K562 (cell line): ENCODE data around the gene ARHGAP30. TPM values are rescaled to one million over a fixed set of nuclear protein-coding genes. Genes with fewer than 3 reads are reported as not detected.
A peak's percentile ranks its signal among the peaks of the same experiment; 100 is the strongest.

Experiments
- CBX2 ChIP-seq: fragments of 200-600 bp; sonication (generic); IDR thresholded peaks from one replicate; pipeline ENCODE4 v1.6.1; 2012; ENCODE audit warnings: mild to moderate bottlenecking, low read length, inconsistent platforms; ENCODE audit not compliant: insufficient read depth, poor library complexity, severe bottlenecking
- ETV6 ChIP-seq, 3 experiments: fragments of 150-350 bp in 1 of 3; sonication (generic) in 1 of 3; formaldehyde crosslinking in 1 of 3; IDR thresholded peaks; 2 replicates each; pipeline versions ENCODE4 v1.6.1 to v1.8.0; 2014 to 2022; ENCODE audit warnings: borderline replicate concordance in 2 of 3, low read depth in 2 of 3, antibody characterized with exemption in 1 of 3, low read length in 1 of 3, mild to moderate bottlenecking in 1 of 3, missing genetic modification reagents in 1 of 3
- FOXM1 ChIP-seq, 2 experiments: fragments of 450-650 bp in 1 of 2; sonication (generic) in 1 of 2; formaldehyde crosslinking in 1 of 2; IDR thresholded peaks; 2 replicates each; pipeline versions ENCODE4 v1.6.1 to v1.9.0; 2017 to 2022; ENCODE audit warnings: low read depth in 2 of 2, mild to moderate bottlenecking in 2 of 2, missing genetic modification reagents in 1 of 2, moderate library complexity in 1 of 2
- GATA2 ChIP-seq: sonication (generic); formaldehyde crosslinking; IDR thresholded peaks from 2 replicates; pipeline ENCODE4 v1.4.0; 2020; ENCODE audit warnings: mild to moderate bottlenecking, missing genetic modification reagents
- HLTF ChIP-seq: fragments of 450-650 bp; IDR thresholded peaks from 2 replicates; pipeline ENCODE4 v1.6.1; 2016
- IRF2 ChIP-seq: sonication (generic); formaldehyde crosslinking; IDR thresholded peaks from 2 replicates; pipeline ENCODE4 v1.8.1; 2022; ENCODE audit warnings: mild to moderate bottlenecking, missing genetic modification reagents
- MEIS2 ChIP-seq: fragments of 450-650 bp; IDR thresholded peaks from 2 replicates; pipeline ENCODE4 v1.6.1; 2014; ENCODE audit warnings: mild to moderate bottlenecking; ENCODE audit not compliant: partially characterized antibody
- NFXL1 ChIP-seq: fragments of 450-650 bp; formaldehyde crosslinking; IDR thresholded peaks from 2 replicates; pipeline ENCODE4 v1.4.0; 2021; ENCODE audit warnings: mild to moderate bottlenecking
- RCOR1 ChIP-seq, 2 experiments: IDR thresholded peaks; 2 replicates each; pipeline ENCODE4 v1.6.1; 2012; ENCODE audit warnings: low read depth in 2 of 2, low read length in 2 of 2, borderline replicate concordance in 1 of 2, improper control_type of control experiment in 1 of 2
- STAT5B ChIP-seq: fragments of 250-450 bp; sonication (Bioruptor Pico); IDR thresholded peaks from 2 replicates; pipeline ENCODE4 v1.8.0; 2021; ENCODE audit warnings: mild to moderate bottlenecking, inconsistent platforms
- ZFP36 ChIP-seq: fragments of 150-350 bp; IDR thresholded peaks from 2 replicates; pipeline ENCODE4 v1.6.1; 2018; ENCODE audit warnings: low read length, low read depth; ENCODE audit not compliant: partially characterized antibody
- ZNF133 ChIP-seq: fragments of 250-450 bp; sonication (Bioruptor Pico); IDR thresholded peaks from 2 replicates; pipeline ENCODE4 v1.4.0; 2020; ENCODE audit warnings: mild to moderate bottlenecking
- ZNF232 ChIP-seq: sonication (generic); formaldehyde crosslinking; IDR thresholded peaks from 2 replicates; pipeline ENCODE4 v1.8.0; 2022; ENCODE audit warnings: mild to moderate bottlenecking, missing genetic modification reagents
- ZNF324 ChIP-seq: fragments of 250-450 bp; sonication (Bioruptor Pico); IDR thresholded peaks from 2 replicates; pipeline ENCODE4 v1.4.0; 2020; ENCODE audit warnings: mild to moderate bottlenecking
- polyA plus RNA-seq, 8 experiments: library from polyadenylated mRNA; depleted of rRNA in 4 of 8; stranded (reverse) in 5 of 8; unstranded in 3 of 8; fragments of >200 nt; fragmentation: Nextera tagmentation in 2 of 8; fragmentation: Illumina TruSeq in 1 of 8; extraction: Ambion mirVana in 2 of 8; extraction: Trizol in 1 of 8; gene quantifications; 2 replicates each; pipeline versions ENCODE4 v1.2.1 to v1.2.3, GENCODE V29; 2011 to 2014; ENCODE audit warnings: inconsistent platforms in 1 of 8, missing spikeins in 1 of 8
- total RNA-seq, 7 experiments: library from RNA; depleted of rRNA in 6 of 7; stranded (reverse); fragments of >200 nt in 6 of 7; fragmentation: Illumina TruSeq in 2 of 7; extraction: Trizol in 2 of 7; gene quantifications; 2 replicates each; pipeline versions ENCODE4 v1.2.1 to v1.2.3, GENCODE V29; 2011 to 2021; ENCODE audit warnings: low replicate concordance in 1 of 7
- TF ChIP-seq, protein P1 (sequence below), 2 experiments: fragments of 450-650 bp in 1 of 2; sonication (generic) in 1 of 2; formaldehyde crosslinking in 1 of 2; IDR thresholded peaks in 1 of 2; conservative IDR thresholded peaks in 1 of 2; 2 replicates each; pipeline versions ENCODE4 v1.6.1 to v1.8.1; 2016 to 2023; ENCODE audit warnings: mild to moderate bottlenecking in 2 of 2, moderate library complexity in 2 of 2, inconsistent platforms in 1 of 2, missing genetic modification reagents in 1 of 2
- TF ChIP-seq, protein P2 (sequence below): sonication (generic); formaldehyde crosslinking; IDR thresholded peaks from 2 replicates; pipeline ENCODE4 v1.5.0; 2020; ENCODE audit warnings: missing genetic modification reagents
- TF ChIP-seq, protein P3 (sequence below), 2 experiments: IDR thresholded peaks in 1 of 2; conservative IDR thresholded peaks in 1 of 2; 2 replicates each; pipeline ENCODE4 v1.6.1; 2016; ENCODE audit warnings: low read depth in 2 of 2, mild to moderate bottlenecking in 1 of 2, missing compliant biosample characterization in 1 of 2, missing genetic modification characterization in 1 of 2, moderate library complexity in 1 of 2
- TF ChIP-seq, protein P4 (sequence below): fragments of 200-800 bp; sonication (Bioruptor generic); IDR thresholded peaks from 2 replicates; pipeline ENCODE4 v1.6.1; 2017; ENCODE audit warnings: missing genetic modification characterization, missing compliant biosample characterization

ARHGAP30 gene
- total and polyA plus RNA-seq, 9 of the 15 experiments (the other 6 are each of a cell fraction or from before 2014, with no cell fraction given) = 0.01 to 0.73 (median 0.12) TPM

DNA sequence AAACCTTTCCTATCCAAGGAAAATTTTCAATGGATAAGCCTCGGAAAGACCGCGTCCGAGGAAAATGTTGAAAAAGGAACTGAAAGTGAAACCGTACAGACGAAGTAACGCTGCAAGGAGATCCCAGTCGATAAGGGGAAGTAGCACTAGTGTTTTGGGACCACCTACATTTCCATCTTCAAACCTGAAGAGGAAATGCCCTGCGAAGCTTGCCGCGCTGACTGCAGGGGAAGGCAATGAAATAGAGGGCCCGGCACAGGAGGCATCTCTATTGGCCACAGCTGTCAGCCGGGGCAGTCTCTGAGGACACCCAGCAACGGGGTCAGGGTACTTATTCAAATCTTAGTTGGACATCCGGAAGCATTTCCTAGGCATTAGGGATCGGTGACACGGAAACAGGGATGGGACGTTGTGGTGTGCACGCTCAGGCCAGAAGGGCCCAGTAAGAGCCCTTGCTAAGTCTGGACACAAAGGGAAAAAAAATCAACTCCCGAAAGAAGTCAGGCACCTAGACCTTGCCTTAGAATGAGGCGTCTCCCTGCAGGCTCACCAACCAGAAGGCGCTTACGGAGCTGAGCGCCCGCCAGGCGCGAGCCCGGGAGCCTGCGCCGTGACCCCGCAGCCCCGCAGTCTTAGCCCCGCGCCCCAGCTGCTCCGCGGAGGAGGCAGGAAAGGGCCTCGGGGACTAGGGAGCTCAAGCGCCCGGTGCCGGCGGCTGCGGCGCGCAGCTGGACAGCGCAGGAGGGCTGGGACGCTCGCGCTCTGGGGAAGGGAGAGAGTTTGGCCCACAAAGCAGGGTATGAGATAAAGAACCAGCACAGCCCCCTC lies 24.6 kb downstream of the ARHGAP30 start (continued):
- TF ChIP-seq ZFP36 (no peak), GATA2 (CRISPR knock-in tag) (peak; percentile 79), ZNF232 (0 out of 2 replicates have a peak, but pooled peaks have one; percentile 17), MEIS2 (peak; percentile 40), ZNF133 (no peak), IRF2 (CRISPR knock-in tag) (peak; percentile 96; the same call in 1 of the 2 replicates), NFXL1 (CRISPR knock-in tag) (no peak), RCOR1 (IDR thresholded peaks at IDR 0.05; ENCODE audit: borderline replicate concordance in 1 of 2, low read depth in 2 of 2, low read length in 2 of 2) (peak in 1 of 2 experiments; percentile 22; a peak in 1 of 4 replicates), ZNF324 (CRISPR knock-in tag) (no peak), CBX2 (no peak), FOXM1 (IDR thresholded peaks at IDR 0.05; ENCODE audit: low read depth) (peak; percentile 51), FOXM1 (CRISPR knock-in tag; IDR thresholded peaks at IDR 0.05; ENCODE audit: low read depth) (no peak), ETV6 (IDR thresholded peaks at IDR 0.05; ENCODE audit: borderline replicate concordance in 1 of 2, low read depth in 2 of 2, low read length in 1 of 2) (0 out of 4 replicates have a peak, but pooled peaks of 1 of the 2 experiments have one; percentile 28), ETV6 (CRISPR knock-in tag; IDR thresholded peaks at IDR 0.05; ENCODE audit: borderline replicate concordance) (no peak), STAT5B (CRISPR knock-in tag) (no peak), HLTF (0 out of 2 replicates have a peak, but pooled peaks have one; percentile 18)
- TF ChIP-seq, protein P1, sequence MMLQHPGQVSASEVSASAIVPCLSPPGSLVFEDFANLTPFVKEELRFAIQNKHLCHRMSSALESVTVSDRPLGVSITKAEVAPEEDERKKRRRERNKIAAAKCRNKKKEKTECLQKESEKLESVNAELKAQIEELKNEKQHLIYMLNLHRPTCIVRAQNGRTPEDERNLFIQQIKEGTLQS (IDR thresholded peaks at IDR 0.05) = no peak
- TF ChIP-seq, protein P1 (CRISPR knock-in tag; conservative IDR thresholded peaks at IDR 0.05) = no peak
- TF ChIP-seq, protein P2, sequence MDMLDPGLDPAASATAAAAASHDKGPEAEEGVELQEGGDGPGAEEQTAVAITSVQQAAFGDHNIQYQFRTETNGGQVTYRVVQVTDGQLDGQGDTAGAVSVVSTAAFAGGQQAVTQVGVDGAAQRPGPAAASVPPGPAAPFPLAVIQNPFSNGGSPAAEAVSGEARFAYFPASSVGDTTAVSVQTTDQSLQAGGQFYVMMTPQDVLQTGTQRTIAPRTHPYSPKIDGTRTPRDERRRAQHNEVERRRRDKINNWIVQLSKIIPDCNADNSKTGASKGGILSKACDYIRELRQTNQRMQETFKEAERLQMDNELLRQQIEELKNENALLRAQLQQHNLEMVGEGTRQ = peak; percentile 27; the same call in 1 of the 2 replicates
- TF ChIP-seq, protein P3, sequence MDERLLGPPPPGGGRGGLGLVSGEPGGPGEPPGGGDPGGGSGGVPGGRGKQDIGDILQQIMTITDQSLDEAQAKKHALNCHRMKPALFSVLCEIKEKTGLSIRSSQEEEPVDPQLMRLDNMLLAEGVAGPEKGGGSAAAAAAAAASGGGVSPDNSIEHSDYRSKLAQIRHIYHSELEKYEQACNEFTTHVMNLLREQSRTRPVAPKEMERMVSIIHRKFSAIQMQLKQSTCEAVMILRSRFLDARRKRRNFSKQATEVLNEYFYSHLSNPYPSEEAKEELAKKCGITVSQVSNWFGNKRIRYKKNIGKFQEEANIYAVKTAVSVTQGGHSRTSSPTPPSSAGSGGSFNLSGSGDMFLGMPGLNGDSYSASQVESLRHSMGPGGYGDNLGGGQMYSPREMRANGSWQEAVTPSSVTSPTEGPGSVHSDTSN (CRISPR knock-in tag; IDR thresholded peaks at IDR 0.05; ENCODE audit: low read depth) = no peak
- TF ChIP-seq, protein P3 (tag; conservative IDR thresholded peaks at IDR 0.05; ENCODE audit: low read depth) = 0 out of 2 replicates have a peak, but pooled peaks have one; percentile 7
- TF ChIP-seq, protein P4, sequence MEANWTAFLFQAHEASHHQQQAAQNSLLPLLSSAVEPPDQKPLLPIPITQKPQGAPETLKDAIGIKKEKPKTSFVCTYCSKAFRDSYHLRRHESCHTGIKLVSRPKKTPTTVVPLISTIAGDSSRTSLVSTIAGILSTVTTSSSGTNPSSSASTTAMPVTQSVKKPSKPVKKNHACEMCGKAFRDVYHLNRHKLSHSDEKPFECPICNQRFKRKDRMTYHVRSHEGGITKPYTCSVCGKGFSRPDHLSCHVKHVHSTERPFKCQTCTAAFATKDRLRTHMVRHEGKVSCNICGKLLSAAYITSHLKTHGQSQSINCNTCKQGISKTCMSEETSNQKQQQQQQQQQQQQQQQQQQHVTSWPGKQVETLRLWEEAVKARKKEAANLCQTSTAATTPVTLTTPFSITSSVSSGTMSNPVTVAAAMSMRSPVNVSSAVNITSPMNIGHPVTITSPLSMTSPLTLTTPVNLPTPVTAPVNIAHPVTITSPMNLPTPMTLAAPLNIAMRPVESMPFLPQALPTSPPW (CRISPR knock-in tag) = no peak; the same call in 1 of the 2 replicates
